Dedifferentiated amniotic fluid mesenchymal stem cell (primary cell): ENCODE measurements around the gene SUPT5H.

ENCODE experiments used
- DNase-seq: peaks from one replicate; pipeline ENCODE4 v3.0.0-alpha.2; 2016; ENCODE audit errors: extremely low spot score

SUPT5H gene

GRCh38 chr19:39409208-39410016 is 36.0 kb upstream of the SUPT5H start:
- peak; percentile 48 for DNase-seq

DNA sequence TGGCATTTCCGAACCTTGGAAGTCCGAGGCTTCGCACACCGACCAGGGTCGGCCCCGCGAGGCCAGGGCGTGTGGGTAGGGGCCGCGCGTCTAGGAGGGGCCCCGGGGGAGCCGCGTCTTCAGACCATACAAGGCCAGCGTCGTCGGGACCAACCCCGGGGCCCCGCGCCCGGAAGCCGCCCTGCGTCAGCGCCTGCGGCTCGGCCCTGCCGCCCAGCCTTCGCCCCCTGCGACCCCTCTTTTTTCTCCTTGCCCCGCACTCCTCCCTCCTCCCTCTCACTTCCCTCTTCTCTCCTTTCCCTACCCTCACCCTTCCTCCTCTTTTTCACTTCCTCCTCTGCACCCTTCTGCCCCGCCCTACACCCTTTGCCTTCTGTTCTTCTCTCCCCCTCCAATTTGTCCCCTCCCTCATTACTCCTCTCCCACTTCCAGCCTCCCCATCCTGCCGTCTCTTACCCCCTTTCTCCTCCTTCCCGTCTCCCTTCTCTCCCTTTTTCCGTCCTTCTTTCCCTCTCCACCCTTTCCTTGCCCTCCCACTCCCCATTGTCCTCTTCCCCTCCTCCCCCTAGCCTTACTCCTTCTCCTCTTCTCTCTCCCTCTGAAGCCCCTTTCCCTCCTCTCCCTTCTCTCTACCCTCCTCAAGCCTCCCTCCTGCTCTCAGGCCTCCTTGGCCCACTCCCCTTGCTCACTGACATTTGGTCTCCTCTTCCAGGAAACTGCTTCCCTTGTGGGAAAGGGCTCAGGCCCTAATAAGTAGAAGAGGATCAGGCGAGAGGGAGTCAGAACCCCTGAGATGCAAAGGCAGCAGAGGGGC is 35.2 kb upstream of the SUPT5H start:
- DNase-seq: peak; percentile 32

DNA sequence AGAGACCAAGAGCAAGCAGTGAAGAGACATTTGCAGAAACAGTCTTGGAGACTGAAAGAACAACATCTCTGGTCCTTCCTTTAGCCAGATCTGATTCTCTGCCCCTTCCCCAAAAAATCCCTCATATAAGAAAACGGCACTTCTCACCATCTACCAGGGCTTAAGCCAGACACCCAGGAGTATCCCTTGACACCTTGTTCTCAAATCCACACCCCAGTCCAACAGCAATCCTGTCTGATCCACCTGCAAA is 34.6 kb upstream of the SUPT5H start:
- DNase-seq: no peak

DNA sequence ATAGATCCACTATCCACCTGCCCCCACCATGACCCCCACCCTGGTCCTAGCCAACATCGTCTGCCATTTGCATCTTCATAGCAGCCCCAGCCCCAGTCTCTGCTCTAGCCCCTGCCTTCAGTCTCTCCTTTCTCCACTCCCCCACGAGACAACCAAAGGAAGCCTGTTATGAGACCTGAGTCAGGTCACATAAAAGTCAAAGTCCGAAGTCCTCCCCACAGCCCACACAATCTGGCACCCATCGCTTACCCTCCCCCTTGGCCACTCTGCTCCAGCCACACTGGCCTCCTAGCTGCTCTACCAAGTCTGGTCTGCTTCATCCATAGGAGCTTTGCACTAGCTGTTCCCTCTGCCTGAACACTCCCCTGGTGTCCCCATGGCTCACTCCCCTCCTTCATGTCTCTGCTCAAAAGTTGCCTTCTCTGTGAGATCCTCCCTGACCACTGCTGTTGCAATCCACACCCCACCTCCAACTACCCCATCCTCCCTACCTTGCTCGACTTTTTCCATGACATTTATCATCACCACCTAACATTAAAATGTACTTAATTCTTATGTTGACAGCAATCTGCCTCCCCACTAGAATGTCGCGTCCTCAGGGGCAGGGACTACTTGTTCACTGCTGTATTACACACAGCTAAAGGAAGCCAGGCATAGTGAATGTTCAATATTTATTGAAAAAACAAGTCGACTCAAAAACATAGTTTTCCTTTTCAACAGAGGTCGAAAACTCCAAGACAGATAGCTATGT is 34.1 kb upstream of the SUPT5H start:
- DNase-seq: no peak

GRCh38 chr19:39411832-39412099 is 33.6 kb upstream of the SUPT5H start:
- peak; percentile 97 for DNase-seq

- peak; percentile 100 for DNase-seq
Observed at GRCh38 chr19:39412100-39412866, 33.1 kb upstream of the SUPT5H start, which contains the start of gene PLEKHG2. Gene PLEKHG2, plus strand, starts transcription at chr19:39412669. Its CDS starts 1,418 bp downstream, at chr19:39414087.

DNA sequence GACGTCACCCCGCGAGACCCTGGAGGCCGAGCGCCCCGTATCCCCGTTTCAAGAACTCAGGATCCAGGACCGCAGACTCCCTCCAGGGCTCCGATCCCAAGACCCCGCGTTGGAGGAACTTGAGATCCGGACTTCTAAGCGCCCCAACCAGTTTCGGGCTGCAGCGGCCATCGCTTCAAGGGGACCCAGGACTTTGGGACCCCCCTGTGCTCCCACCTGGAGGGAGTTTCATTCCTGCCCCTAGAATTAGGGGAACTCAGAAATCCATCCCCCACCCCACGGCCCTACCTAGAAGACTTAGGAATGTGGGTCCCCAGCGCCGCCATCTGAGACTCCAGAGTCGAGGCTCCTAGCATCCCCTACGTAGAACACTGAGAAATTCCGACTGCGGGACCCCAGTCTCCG is 32.5 kb upstream of the SUPT5H start:
- no peak for DNase-seq

- peak; percentile 29 for DNase-seq
Observed at GRCh38 chr19:39413272-39413910, 32.0 kb upstream of the SUPT5H start.

DNA sequence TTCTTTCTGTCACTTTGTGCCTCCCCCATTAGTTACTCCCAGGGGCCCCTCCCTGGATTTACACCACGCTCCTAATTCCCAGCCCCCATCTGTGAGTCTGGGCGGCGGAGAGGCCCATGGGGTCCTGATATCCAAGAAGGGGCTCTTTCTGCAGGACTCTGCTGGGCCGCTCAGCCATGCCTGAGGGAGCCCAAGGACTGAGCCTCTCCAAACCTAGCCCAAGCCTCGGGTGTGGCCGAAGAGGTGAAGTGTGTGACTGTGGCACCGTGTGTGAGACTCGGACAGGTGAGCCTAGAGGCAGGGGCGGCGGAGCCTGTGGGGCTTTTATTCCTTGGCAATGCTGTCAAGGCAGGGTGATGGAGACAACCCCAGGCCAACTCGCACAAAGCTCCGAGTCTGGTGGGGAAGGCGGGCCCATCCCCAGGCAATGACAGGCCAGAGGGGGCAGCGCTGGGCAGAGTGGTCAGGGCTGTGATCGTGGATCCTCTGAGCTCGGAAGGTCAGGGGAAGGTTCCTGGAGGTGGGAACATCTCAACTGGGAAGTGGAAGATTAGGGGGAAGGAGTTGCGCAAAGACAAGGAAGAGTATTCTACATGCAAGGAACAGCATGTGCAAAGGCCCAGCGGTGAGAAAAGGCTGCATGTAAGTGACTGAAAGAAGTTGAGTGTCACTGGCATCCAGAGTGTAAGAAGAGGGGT is 31.3 kb upstream of the SUPT5H start:
- DNase-seq: no peak

- DNase-seq: no peak
Observed at GRCh38 chr19:39415111-39416046, 30.0 kb upstream of the SUPT5H start.

- no peak for DNase-seq
Observed at GRCh38 chr19:39416152-39417120, 28.9 kb upstream of the SUPT5H start.

DNA sequence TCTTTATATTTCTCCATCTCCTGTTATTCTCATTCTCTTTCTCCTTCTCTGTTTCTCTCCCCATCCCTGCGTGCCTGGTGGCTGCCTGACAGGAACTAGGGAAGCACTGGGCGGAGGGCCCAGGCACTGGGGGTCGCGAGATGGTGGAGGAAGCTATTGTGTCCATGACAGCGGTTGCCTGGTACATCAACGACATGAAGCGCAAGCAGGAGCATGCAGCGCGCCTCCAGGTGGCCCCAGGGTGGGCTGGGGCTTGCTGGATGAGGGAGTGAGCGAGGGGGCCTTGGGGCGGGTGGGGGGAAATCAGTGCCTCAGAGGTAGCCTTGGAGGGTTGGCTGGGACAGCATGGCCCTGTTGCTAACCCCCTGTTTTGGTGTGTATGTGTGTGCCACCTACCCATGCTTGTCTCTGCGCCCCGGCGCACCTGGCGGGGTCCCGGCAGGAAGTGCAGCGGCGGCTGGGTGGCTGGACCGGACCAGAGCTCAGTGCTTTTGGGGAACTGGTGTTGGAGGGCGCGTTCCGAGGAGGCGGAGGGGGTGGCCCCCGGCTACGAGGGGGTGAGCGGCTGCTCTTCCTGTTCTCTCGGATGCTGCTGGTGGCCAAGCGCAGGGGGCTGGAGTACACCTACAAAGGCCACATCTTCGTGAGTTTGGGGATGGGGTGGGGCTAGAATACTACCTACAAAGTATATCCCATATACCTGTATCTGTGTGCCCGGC is 27.8 kb upstream of the SUPT5H start:
- DNase-seq: no peak

GRCh38 chr19:39419003-39419402 is 26.4 kb upstream of the SUPT5H start:
- DNase-seq: no peak

DNA sequence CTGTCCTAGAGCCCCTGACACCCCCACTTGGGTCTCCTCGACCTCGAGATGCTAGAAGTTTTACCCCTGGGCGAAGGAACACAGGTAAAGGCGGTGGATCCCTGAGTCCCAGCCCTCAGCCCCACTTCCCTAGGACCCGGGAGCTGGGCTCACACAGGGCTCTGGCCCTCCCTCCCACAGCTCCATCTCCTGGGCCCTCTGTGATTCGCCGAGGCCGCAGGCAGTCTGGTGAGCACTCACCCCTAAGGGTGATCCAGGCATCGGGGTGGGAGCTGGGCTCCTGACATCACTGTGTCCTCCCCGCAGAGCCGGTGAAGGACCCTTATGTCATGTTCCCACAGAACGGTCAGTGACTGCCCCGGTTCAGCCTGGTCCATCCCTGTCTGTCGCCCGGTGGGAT is 24.6 kb upstream of the SUPT5H start:
- DNase-seq: no peak

GRCh38 chr19:39422020-39422419 is 23.4 kb upstream of the SUPT5H start:
- no peak for DNase-seq

- no peak for DNase-seq
Observed at GRCh38 chr19:39423258-39424086, 21.9 kb upstream of the SUPT5H start.

DNA sequence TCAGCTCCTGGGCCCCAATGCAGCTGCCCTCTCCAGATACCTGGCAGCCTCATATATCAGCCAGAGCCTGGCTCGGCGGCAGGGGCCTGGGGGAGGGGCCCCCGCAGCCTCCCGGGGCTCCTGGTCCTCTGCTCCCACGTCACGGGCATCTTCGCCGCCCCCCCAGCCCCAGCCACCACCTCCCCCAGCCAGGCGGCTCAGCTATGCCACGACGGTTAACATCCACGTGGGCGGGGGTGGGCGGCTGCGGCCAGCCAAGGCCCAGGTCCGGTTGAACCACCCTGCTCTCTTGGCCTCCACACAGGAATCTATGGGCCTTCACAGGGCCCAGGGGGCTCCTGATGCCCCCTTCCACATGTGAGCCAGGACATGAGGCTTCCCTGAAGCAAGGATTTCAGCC is 20.4 kb upstream of the SUPT5H start:
- DNase-seq: no peak
